Omental fat pad (tissue), 4 donors: Measurements from ENCODE around the gene PP2D1. TPM values are rescaled to one million over a fixed set of nuclear protein-coding genes. Genes with fewer than 3 reads are reported as not detected.

Source experiments
- ATAC-seq: fragments of 150-250 bp; one replicate; pipeline ENCODE4 v1.9.1; 2016; ENCODE audit warnings: mild to moderate bottlenecking, moderate library complexity; ENCODE audit not compliant: low FRiP score
- DNase-seq: peaks from one replicate; pipeline ENCODE4 v3.0.0-alpha.2; 2019; ENCODE audit warnings: low spot score
- total RNA-seq, 4 donors: library from RNA; depleted of rRNA; stranded (reverse); fragments of >200 nt; gene quantifications; one replicate each; pipeline ENCODE4 v1.1.0, GENCODE V29; 2016
- TF ChIP-seq, protein P1 (sequence below), 3 donors: fragments of 450-650 bp; IDR thresholded peaks; one replicate each; pipeline ENCODE4 v1.5.1; 2016 to 2017; ENCODE audit warnings: antibody characterized with exemption in 3 of 3, mild to moderate bottlenecking in 3 of 3, moderate library complexity in 2 of 3

Gene PP2D1
- total RNA-seq, 4 donors from 2014 or later: not detected

DNA sequence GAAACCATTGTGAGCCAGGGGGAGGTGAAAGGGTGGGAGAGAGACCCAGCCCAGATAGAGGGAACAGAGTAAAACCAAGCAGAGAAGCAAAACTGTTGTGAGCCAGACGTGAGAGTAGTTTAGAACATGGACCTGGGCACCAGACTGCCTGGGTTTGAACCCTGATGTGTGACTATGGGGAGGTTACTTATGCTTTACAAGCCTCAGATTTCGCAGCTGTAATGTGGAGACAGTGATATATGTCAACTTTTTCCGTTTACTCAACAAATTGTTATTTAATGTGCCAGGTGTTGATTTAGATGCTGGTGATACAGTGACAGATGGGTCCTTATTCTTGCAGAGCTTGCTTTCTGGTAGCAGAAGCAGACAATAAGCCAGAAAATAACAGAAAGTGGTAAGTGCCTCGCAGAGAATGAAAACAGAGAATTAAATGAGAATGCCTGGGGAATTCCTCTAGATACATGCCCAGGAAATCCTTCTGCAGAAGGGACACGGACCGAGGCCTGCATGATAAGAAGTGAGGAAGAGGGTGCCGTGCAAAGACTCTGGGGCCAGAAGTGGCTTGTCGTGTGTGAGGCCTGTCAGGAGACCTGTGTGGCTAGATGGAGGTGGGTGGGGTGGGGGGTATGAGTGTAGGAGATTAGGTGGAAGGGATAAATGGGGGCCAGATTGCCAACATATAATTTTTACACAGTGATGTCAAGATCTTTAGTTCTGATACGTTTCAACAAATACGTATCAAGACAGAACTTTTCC lies 43.1 kb upstream of the PP2D1 start:
- ATAC-seq: peak; percentile 15
- no peak for DNase-seq
- TF ChIP-seq, protein P1, sequence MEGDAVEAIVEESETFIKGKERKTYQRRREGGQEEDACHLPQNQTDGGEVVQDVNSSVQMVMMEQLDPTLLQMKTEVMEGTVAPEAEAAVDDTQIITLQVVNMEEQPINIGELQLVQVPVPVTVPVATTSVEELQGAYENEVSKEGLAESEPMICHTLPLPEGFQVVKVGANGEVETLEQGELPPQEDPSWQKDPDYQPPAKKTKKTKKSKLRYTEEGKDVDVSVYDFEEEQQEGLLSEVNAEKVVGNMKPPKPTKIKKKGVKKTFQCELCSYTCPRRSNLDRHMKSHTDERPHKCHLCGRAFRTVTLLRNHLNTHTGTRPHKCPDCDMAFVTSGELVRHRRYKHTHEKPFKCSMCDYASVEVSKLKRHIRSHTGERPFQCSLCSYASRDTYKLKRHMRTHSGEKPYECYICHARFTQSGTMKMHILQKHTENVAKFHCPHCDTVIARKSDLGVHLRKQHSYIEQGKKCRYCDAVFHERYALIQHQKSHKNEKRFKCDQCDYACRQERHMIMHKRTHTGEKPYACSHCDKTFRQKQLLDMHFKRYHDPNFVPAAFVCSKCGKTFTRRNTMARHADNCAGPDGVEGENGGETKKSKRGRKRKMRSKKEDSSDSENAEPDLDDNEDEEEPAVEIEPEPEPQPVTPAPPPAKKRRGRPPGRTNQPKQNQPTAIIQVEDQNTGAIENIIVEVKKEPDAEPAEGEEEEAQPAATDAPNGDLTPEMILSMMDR (IDR thresholded peaks at IDR 0.05): no peak

DNA sequence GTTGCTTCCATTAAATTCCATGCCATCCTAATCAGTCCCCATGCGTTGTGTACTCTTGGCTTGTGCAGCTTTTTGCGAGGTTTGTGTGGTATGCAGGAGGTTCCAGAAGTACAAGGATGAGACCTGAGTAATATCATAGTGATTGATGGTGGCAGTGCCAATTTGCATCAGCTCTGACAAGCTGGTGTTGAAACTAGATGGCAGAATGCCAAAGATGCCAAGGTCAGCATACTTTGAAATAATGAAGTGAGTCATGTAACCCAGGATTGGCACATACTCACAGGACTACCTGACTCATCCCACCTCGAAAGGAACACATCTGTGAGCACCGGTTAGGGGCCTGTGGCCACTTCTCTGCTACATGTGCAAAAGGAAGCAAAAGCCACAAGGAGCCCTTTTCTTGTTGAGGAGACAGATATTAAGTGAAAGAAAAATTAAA lies 42.5 kb upstream of the PP2D1 start:
- DNase-seq: peak; percentile 50
- ATAC-seq: peak; percentile 84
- TF ChIP-seq, protein P1 (IDR thresholded peaks at IDR 0.05): no peak

DNA sequence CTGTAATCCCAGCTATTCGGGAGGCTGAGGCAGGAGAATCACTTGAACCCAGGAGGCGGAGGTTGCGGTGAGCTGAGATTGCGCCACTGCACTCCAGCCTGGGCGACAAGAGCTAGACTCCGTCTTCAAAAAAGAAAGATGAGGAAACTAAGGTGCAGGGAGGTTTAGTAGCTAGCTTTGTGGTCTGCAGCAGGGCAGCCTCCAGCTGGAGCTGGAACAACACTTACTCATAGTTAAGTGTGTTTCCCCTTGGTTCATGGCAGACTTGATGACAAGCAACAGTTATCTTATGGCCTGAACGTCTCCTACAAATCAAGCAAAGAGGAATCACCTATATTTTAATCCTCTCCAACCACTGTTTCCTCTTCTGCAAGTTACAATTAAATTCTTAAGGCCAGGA lies 40.8 kb upstream of the PP2D1 start:
- ATAC-seq (no peak), DNase-seq (no peak)
- TF ChIP-seq, protein P1 (IDR thresholded peaks at IDR 0.05): no peak

DNA sequence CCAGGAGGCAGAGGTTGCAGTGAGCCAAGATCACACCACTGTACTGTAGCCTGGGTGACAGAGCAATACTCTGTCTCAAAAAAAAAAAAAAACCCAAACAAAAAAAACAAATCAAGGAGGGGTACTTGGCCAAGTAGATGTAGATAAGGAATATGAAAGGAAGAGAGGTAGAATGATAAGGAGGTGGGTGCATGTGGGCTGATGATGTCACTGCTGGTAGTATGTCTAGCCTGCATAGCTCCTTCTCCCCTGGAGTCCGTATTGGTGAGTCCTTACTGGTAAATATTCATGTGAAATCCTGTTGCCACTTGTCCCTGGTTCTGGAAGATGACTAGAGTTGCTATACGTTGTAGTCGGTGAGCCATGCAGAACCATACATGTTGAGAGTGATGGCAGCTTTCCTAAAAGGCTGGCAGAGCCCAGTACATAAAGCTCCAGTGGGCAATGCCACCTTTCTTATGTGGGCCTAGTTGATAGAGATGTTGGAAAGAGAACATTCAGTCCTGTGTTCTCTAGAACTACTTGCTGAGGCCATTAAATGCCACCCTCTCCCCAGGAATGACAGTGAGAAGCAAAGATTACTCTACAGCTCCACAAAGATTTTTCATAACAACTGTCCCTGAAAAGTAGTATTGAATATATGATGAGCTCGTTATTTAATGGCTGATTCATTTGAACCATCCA lies 39.2 kb upstream of the PP2D1 start:
- ATAC-seq: no peak

DNA sequence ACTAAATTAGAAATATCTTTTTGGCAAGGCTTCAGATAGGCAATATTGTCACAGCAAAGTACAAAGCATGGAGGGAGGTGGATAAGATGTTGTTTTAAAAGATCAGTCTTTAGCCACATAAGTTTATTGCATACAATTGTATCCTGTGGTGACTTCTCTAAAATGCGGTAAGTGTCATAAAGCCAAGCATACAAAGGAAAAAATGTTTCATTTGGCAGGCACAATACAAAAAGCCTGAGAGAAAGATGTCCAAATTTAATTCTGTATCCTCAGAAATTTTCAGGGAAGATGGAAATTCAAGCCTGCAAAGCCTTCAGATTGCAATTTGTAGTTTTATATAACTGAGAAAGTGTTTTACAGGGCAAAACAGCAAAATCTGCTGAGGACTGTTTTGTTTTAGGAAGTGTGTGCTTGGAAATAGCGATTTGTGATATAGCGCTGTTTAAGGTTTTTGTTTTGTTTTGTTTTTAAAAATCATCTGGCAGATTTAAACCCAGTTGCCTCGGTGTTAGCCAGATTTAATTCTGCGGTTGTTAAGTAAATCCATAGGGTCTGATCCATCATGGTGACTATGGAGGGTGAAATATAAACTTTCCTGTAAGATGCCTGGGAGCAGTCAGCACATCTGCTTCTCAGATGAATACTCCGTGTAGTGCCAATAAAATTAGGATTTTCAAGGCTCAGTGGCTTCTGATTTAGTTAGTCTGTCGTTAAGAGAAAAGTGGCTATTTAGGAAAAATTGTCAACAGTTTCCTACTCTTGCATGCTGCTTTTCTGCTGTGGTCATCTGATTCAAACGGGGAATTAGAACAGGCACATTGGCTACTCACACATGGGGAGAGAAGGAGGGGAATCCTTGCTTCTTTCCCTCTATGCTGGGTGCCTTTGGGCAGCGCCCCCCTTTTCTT lies 36.2 kb upstream of the PP2D1 start:
- TF ChIP-seq, protein P1 (IDR thresholded peaks at IDR 0.05): no peak
- DNase-seq: no peak
- no peak for ATAC-seq

More for the DNA sequence above, 39.2 kb upstream of the PP2D1 start:
- TF ChIP-seq, protein P1 (IDR thresholded peaks at IDR 0.05): no peak
- DNase-seq: no peak

DNA sequence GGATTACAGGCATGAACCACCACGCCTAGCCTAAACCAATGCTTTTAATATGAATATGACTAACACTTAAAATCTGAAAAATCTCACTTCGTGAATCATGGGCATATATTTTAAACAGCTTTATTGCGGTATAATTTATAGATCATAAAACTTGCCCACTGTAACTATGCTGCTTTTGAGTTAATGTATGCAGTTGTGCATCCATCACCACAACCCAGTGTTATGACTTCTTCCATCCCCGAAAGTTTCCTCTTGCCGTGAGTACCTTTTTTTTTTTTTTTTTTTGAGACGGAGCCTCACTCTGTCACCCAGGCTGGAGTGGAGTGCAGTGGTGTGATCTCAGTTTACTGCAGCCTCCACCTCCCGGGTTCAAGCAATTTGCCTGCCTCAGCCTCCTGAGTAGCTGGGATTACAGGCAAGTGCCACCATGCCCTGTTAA lies 35.3 kb upstream of the PP2D1 start:
- no peak for ATAC-seq
- TF ChIP-seq, protein P1 (IDR thresholded peaks at IDR 0.05): no peak

More for the DNA sequence above, 35.3 kb upstream of the PP2D1 start:
- no peak for DNase-seq
